Measurements from ENCODE around the gene COX19.

- TF ChIP-seq ELF1 (IDR thresholded peaks at IDR 0.05; ENCODE audit: borderline replicate concordance, low read depth) = no peak
- no peak for TF ChIP-seq CTCF (IDR thresholded peaks at IDR 0.05 in 2 of 3, conservative IDR thresholded peaks at IDR 0.05 in 1 of 3; ENCODE audit: borderline replicate concordance in 1 of 3, insufficient read depth in 1 of 3, low read depth in 2 of 3, low read length in 2 of 3)
- TF ChIP-seq EZH2 (IDR thresholded peaks at IDR 0.05) = no peak
- no peak for TF ChIP-seq POLR2AphosphoS5 (IDR thresholded peaks at IDR 0.05; ENCODE audit: low read depth, low read length)
- TF ChIP-seq EGR1 (IDR thresholded peaks at IDR 0.05; ENCODE audit: low read depth) = no peak
- TF ChIP-seq YY1 (IDR thresholded peaks at IDR 0.05; ENCODE audit: extremely low read depth, insufficient replicate concordance, low read depth, low read length) = no peak
- no peak for TF ChIP-seq POLR2A (IDR thresholded peaks at IDR 0.05; ENCODE audit: borderline replicate concordance, extremely low read depth, insufficient read depth, insufficient read length)
- TF ChIP-seq REST (IDR thresholded peaks at IDR 0.05; ENCODE audit: low read depth) = no peak
- TF ChIP-seq JUND (IDR thresholded peaks at IDR 0.05) = no peak
- TF ChIP-seq ZBTB33 (IDR thresholded peaks at IDR 0.05; ENCODE audit: extremely low read depth, insufficient replicate concordance, low read length) = no peak
- no peak for TF ChIP-seq EZH2phosphoT487 (IDR thresholded peaks at IDR 0.05; ENCODE audit: borderline replicate concordance)
These were observed 40.7 kb downstream of the COX19 start for GRCh38 chr7:934469-935163.

All from HCT116 (cell line).